OCI-LY7 (cell line): ENCODE data around the gene WBP4.

Source experiments
- CTCF ChIP-seq: fragments of 200-600 bp; sonication (generic); conservative IDR thresholded peaks from 2 replicates; pipeline ENCODE4 v1.5.1; 2014; ENCODE audit warnings: mild to moderate bottlenecking, antibody characterized with exemption, low read length, moderate library complexity, mixed read lengths
- EZH2phosphoT487 ChIP-seq: fragments of 200-600 bp; sonication (generic); IDR thresholded peaks from 2 replicates; pipeline ENCODE4 v1.6.1; 2018; ENCODE audit warnings: low read depth, borderline replicate concordance, mild to moderate bottlenecking, mixed run types, antibody characterized with exemption, low read length, moderate library complexity, mixed read lengths

- TF ChIP-seq CTCF (no peak), EZH2phosphoT487 (no peak)
These were observed 44.1 kb upstream of the WBP4 start for GRCh38 chr13:41017159-41017558.
